HPDE6-E6E7 (cell line): Measurements from ENCODE around the gene RANBP3.
"Not testable (repeated sequence)": the region's sequence is repeated elsewhere in the genome, so short reads cannot be mapped to it uniquely, and the experiment has no call there.

Source experiments
- DNase-seq: peaks from one replicate; pipeline ENCODE4 v3.0.0; 2011; ENCODE audit warnings: missing footprints; ENCODE audit errors: extremely low spot score

Gene RANBP3

GRCh38 chr19:5987077-5987818, 9.3 kb upstream of the RANBP3 start:
- DNase-seq, result peak; percentile 72

GRCh38 chr19:5985837-5986236, 7.9 kb upstream of the RANBP3 start:
- not testable (repeated sequence) for DNase-seq

- DNase-seq, result peak; percentile 63
These were observed 7.3 kb upstream of the RANBP3 start for GRCh38 chr19:5985098-5985783.

- DNase-seq, result no peak
These were observed 6.7 kb upstream of the RANBP3 start for GRCh38 chr19:5984600-5984999.

- DNase-seq, result no peak
These were observed 5.5 kb upstream of the RANBP3 start for GRCh38 chr19:5983367-5983955.

- DNase-seq, result no peak
These were observed 939 bp upstream of the RANBP3 start for GRCh38 chr19:5978606-5979552.

GRCh38 chr19:5977222-5977784, 637 bp downstream of the RANBP3 start:
- no peak for DNase-seq

GRCh38 chr19:5976768-5977167, 1.2 kb downstream of the RANBP3 start:
- DNase-seq, result no peak

- no peak for DNase-seq
These were observed 2.6 kb downstream of the RANBP3 start for GRCh38 chr19:5975388-5975728.

GRCh38 chr19:5974721-5975387, 3.1 kb downstream of the RANBP3 start:
- no peak for DNase-seq

GRCh38 chr19:5973867-5974635, 3.9 kb downstream of the RANBP3 start:
- DNase-seq, result no peak

GRCh38 chr19:5973376-5973775, 4.6 kb downstream of the RANBP3 start:
- DNase-seq, result no peak

- DNase-seq, result no peak
These were observed 5.6 kb downstream of the RANBP3 start for GRCh38 chr19:5972355-5972731.

- DNase-seq, result no peak
These were observed 6.1 kb downstream of the RANBP3 start for GRCh38 chr19:5971714-5972354.

- DNase-seq, result no peak
These were observed 8.5 kb downstream of the RANBP3 start for GRCh38 chr19:5969476-5969875.

- peak; percentile 67 for DNase-seq
These were observed 9.2 kb downstream of the RANBP3 start for GRCh38 chr19:5968431-5969373.

- DNase-seq, result peak; percentile 82
These were observed 9.9 kb downstream of the RANBP3 start for GRCh38 chr19:5967994-5968430.

GRCh38 chr19:5967571-5967970, 10.4 kb downstream of the RANBP3 start:
- no peak for DNase-seq

- DNase-seq, result no peak
These were observed 11.0 kb downstream of the RANBP3 start for GRCh38 chr19:5966941-5967340.
